Spleen (tissue), 11 donors: ENCODE measurements around the gene DCTN1. TPM values are rescaled to one million over a fixed set of nuclear protein-coding genes. Genes with fewer than 3 reads are reported as not detected.
"Not testable (repeated sequence)": the region's sequence is repeated elsewhere in the genome, so short reads cannot be mapped to it uniquely, and the experiment has no call there.

Experiments
- DNase-seq: peaks from one replicate; pipeline ENCODE4 v3.0.0-alpha.2; 2020
- H3K27ac ChIP-seq, 8 donors: fragments of 200-600 bp; sonication (generic) in 7 of 8; 1 replicate in 4 of 8; 2 replicates in 4 of 8; pipeline versions ENCODE4 v1.5.0 to v1.8.0; 2016 to 2021; ENCODE audit warnings: inconsistent platforms in 4 of 8, mild to moderate bottlenecking in 4 of 8, moderate library complexity in 1 of 8
- H3K27me3 ChIP-seq, 7 donors: fragments of 200-600 bp; sonication (generic) in 6 of 7; replicated peaks in 1 of 7; 1 replicate in 4 of 7; 2 replicates in 3 of 7; pipeline versions ENCODE4 v1.5.0 to v1.8.0; 2016 to 2021; ENCODE audit warnings: inconsistent platforms in 3 of 7, mild to moderate bottlenecking in 1 of 7
- H3K36me3 ChIP-seq, 6 donors: fragments of 200-600 bp; sonication (generic) in 5 of 6; 1 replicate in 4 of 6; 2 replicates in 2 of 6; pipeline versions ENCODE4 v1.5.0 to v1.8.0; 2016 to 2021; ENCODE audit warnings: inconsistent platforms in 2 of 6
- H3K4me1 ChIP-seq, 6 donors: fragments of 200-600 bp; sonication (generic) in 5 of 6; 1 replicate in 3 of 6; 2 replicates in 3 of 6; pipeline versions ENCODE4 v1.5.0 to v1.8.0; 2016 to 2021; ENCODE audit warnings: inconsistent platforms in 3 of 6
- H3K4me3 ChIP-seq, 8 donors: fragments of 200-600 bp; sonication (generic) in 7 of 8; 1 replicate in 4 of 8; 2 replicates in 4 of 8; pipeline versions ENCODE4 v1.5.0 to v1.8.0; 2016 to 2021; ENCODE audit warnings: inconsistent platforms in 4 of 8, mild to moderate bottlenecking in 4 of 8, moderate library complexity in 2 of 8
- H3K9me3 ChIP-seq, 8 donors: fragments of 200-600 bp; sonication (generic) in 7 of 8; 1 replicate in 4 of 8; 2 replicates in 4 of 8; pipeline versions ENCODE4 v1.5.0 to v1.8.0; 2016 to 2021; ENCODE audit warnings: inconsistent platforms in 4 of 8
- CTCF ChIP-seq, 11 experiments: fragments of 200-600 bp in 7 of 11; fragments of 450-650 bp in 4 of 11; sonication (generic) in 4 of 11; IDR thresholded peaks in 8 of 11; conservative IDR thresholded peaks in 3 of 11; 1 replicate in 7 of 11; 2 replicates in 4 of 11; pipeline versions ENCODE4 v1.4.0 to v1.8.0; 2016 to 2021; ENCODE audit warnings: antibody characterized with exemption in 11 of 11, inconsistent platforms in 4 of 11, mild to moderate bottlenecking in 1 of 11
- POLR2A ChIP-seq, 3 donors: fragments of 450-650 bp; IDR thresholded peaks; one replicate each; pipeline ENCODE4 v1.5.1; 2017; ENCODE audit warnings: antibody characterized with exemption in 3 of 3, mild to moderate bottlenecking in 1 of 3
- POLR2AphosphoS5 ChIP-seq, 3 donors: sonication (generic); formaldehyde crosslinking; IDR thresholded peaks; one replicate each; pipeline ENCODE4 v1.5.1; 2017; ENCODE audit warnings: antibody characterized with exemption in 3 of 3
- WGBS, 5 donors: extraction: QIAGEN DNeasy Blood & Tissue Kit in 3 of 5; methylation state at CpG; one replicate each; pipeline versions ENCODE4 v1.1.5 to v1.1.7; 2013 to 2018; 5-methylcytosine and 5-hydroxymethylcytosine counted together
- intact Hi-C: fragments of 100-400 bp; cut with DNase I; formaldehyde crosslinking; loops from one replicate; pipeline ENCODE4 v1.15.0; 2023; ENCODE audit warnings: low total_unique reads
- polyA plus RNA-seq, 3 donors: library from polyadenylated mRNA; stranded (reverse); fragments of 200-250 nt; gene quantifications; one replicate each; pipeline ENCODE4 v1.2.1, GENCODE V29; 2013
- total RNA-seq, 7 donors: library from RNA; depleted of rRNA in 3 of 7; stranded (reverse); fragments of >200 nt in 3 of 7; fragmentation: NEBNext Ultra II Directional in 4 of 7; extraction: Animal tissue kit (Norgen Biotek cat#: 25700) in 4 of 7; gene quantifications; one replicate each; pipeline versions ENCODE4 v1.1.0 to v1.2.1, GENCODE V29; 2016 to 2021
- donor health status: healthy with polysubstance abuse.
- donor health status: DM: no; HTN: no; CAD: no; lungs with moderate emphysema.
- donor health status: DM: no; HTN: no; CAD: no.
- donor health status: Bipolar disorder and iron deficiency.
- donor health status: healthy.
- donor health status: DM: no; HTN: no; CAD: no.
- donor health status: DM: yes; HTN: yes; CAD: no.

The DCTN1 gene
- total and polyA plus RNA-seq, 10 donors = 47.8 to 113 (median 95.1) TPM

- intact Hi-C loops = no loop called here
- Histone ChIP-seq H3K36me3 (no peaks in the 10 kb centered on the region), H3K27me3 (no peaks in the 10 kb centered on the region), H3K9me3 (no peaks in the 10 kb centered on the region), H3K27ac (no peak within 1 kb of the TSS), H3K4me1 (no peaks in the 10 kb centered on the region), H3K4me3 (no peak within 1 kb of the TSS)
- no peak for TF ChIP-seq CTCF (IDR thresholded peaks at IDR 0.05 in 8 of 11, conservative IDR thresholded peaks at IDR 0.05 in 3 of 11)
- no peak for TF ChIP-seq POLR2AphosphoS5 (IDR thresholded peaks at IDR 0.05)
- no peak for TF ChIP-seq POLR2A (IDR thresholded peaks at IDR 0.05)
- DNase-seq = no peak
- 72 to 89% (median 82%) methylated on average over 2 of the region's 2 CpGs for WGBS, 5 donors
Observed at GRCh38 chr2:74343316-74343715, 36.8 kb downstream of the DCTN1 start, which contains the start of gene SLC4A5. TSS of gene SLC4A5 (minus strand) at chr2:74343416. CDS start at chr2:74315023, 28,393 bp downstream.

- H3K27me3 ChIP-seq, H3K27ac ChIP-seq, H3K4me3 ChIP-seq, H3K9me3 ChIP-seq, DNase-seq, H3K4me1 ChIP-seq, intact Hi-C loops: not testable (repeated sequence)
- WGBS, 5 donors = 69 to 87% (median 74%) methylated on average over 2 of the region's 2 CpGs
- H3K36me3 ChIP-seq = peaks cover 0 to 18% (median 0%) of the 10 kb centered on the region in 6 donors
Observed at GRCh38 chr2:74336227-74336626, 43.9 kb downstream of the DCTN1 start.

GRCh38 chr2:74334931-74335333, 45.2 kb downstream of the DCTN1 start:
- WGBS, 5 donors = 34 to 42% (median 37%) methylated on average over 3 of the region's 3 CpGs
- peak; percentile 87 for DNase-seq
- Histone ChIP-seq H3K36me3 (peaks cover 0 to 30% (median 0%) of the 10 kb centered on the region in 6 donors), H3K27me3 (no peaks in the 10 kb centered on the region), H3K4me1 (peaks cover 0 to 8% (median 2%) of the 10 kb centered on the region in 6 donors), H3K27ac (no peak overlapping the region), H3K4me3 (no peak overlapping the region), H3K9me3 (no peaks in the 10 kb centered on the region)
- TF ChIP-seq POLR2A (IDR thresholded peaks at IDR 0.05) (no peak), POLR2AphosphoS5 (IDR thresholded peaks at IDR 0.05) (peak in 1 of 3 donors; percentile 37), CTCF (IDR thresholded peaks at IDR 0.05 in 8 of 11, conservative IDR thresholded peaks at IDR 0.05 in 3 of 11) (peak; percentile 64 to 97 (median 91))
- intact Hi-C loops = loop anchor here (5.0 kb wide), 1 partner anchor 83 kb away; no protein-coding TSS in a partner anchor

- Histone ChIP-seq H3K27ac (no peak overlapping the region), H3K9me3 (no peaks in the 10 kb centered on the region), H3K4me3 (no peak overlapping the region), H3K36me3 (peaks cover 0 to 39% (median 0%) of the 10 kb centered on the region in 6 donors), H3K4me1 (peaks cover 0 to 8% (median 2%) of the 10 kb centered on the region in 6 donors), H3K27me3 (no peaks in the 10 kb centered on the region)
- intact Hi-C loops = loop anchor here (5.0 kb wide), 1 partner anchor 82 kb away; no protein-coding TSS in a partner anchor
- WGBS, 5 donors = 90 to 99% (median 93%) methylated on average over 6 of the region's 6 CpGs
- no peak for TF ChIP-seq CTCF (IDR thresholded peaks at IDR 0.05 in 8 of 11, conservative IDR thresholded peaks at IDR 0.05 in 3 of 11)
- TF ChIP-seq POLR2A (IDR thresholded peaks at IDR 0.05) = no peak
- TF ChIP-seq POLR2AphosphoS5 (IDR thresholded peaks at IDR 0.05) = no peak
- DNase-seq = no peak
Observed at GRCh38 chr2:74333896-74334586, 46.1 kb downstream of the DCTN1 start.
